T1000 (cell line): ENCODE results near the gene ACOXL.

Experiments used
- DNase-seq: peaks from one replicate; lab custom pipeline; 2025; ENCODE audit warnings: mixed read lengths; lab: John Stamatoyannopoulos, UW

The ACOXL gene

GRCh38 chr2:111167076-111167862 lies 434.9 kb downstream of the ACOXL start:
- DNase-seq, result no peak

DNA sequence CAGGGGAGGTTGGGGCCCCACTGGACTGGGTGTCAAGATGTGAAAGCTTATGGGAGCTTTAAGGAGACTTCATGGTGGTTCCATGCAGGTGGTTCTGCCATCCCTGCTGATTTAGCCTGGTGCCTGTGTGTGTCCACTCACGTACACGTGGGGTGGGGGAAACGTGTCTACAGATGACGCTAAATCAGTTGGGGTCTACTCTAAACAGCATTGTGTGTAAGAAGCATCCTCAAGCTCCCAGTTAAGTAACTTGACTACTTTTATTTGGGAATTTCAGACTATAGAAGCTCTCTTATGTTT lies 435.4 kb downstream of the ACOXL start:
- no peak for DNase-seq
